H9 (cell line): ENCODE measurements around the gene SATB1. TPM values are rescaled to one million over a fixed set of nuclear protein-coding genes. Genes with fewer than 3 reads are reported as not detected.

Experiments used
- DNase-seq: peaks from one replicate; pipeline ENCODE4 v3.0.0-alpha.2; 2017
- H2AFZ ChIP-seq: one replicate; pipeline ENCODE4 v1.6.1; 2013; ENCODE audit warnings: mild to moderate bottlenecking, low read length, control low read depth, moderate library complexity
- H2AK5ac ChIP-seq: 2 replicates; pipeline ENCODE4 v1.6.1; 2013; ENCODE audit warnings: low read length, control low read depth, mixed read lengths; ENCODE audit not compliant: insufficient read length
- H2BK120ac ChIP-seq: one replicate; pipeline ENCODE4 v1.6.1; 2013; ENCODE audit warnings: low read depth, mild to moderate bottlenecking, low read length, control low read depth, inconsistent platforms; ENCODE audit not compliant: poor library complexity, severe bottlenecking
- H2BK12ac ChIP-seq: 2 replicates; pipeline ENCODE4 v1.6.1; 2013; ENCODE audit warnings: low read length, control low read depth, mixed read lengths, low read depth; ENCODE audit not compliant: insufficient read length
- H2BK15ac ChIP-seq: 2 replicates; pipeline ENCODE4 v1.6.1; 2013; ENCODE audit warnings: low read depth, low read length, control low read depth
- H2BK20ac ChIP-seq: one replicate; pipeline ENCODE4 v1.6.1; 2013; ENCODE audit warnings: low read depth, mild to moderate bottlenecking, low read length, control low read depth, inconsistent platforms; ENCODE audit not compliant: poor library complexity, severe bottlenecking
- H2BK5ac ChIP-seq: 2 replicates; pipeline ENCODE4 v1.6.1; 2013; ENCODE audit warnings: low read length, control low read depth, mixed read lengths; ENCODE audit not compliant: insufficient read length
- H3K14ac ChIP-seq: 2 replicates; pipeline ENCODE4 v1.6.1; 2013; ENCODE audit warnings: low read length, control low read depth; ENCODE audit not compliant: insufficient read depth
- H3K18ac ChIP-seq: 2 replicates; pipeline ENCODE4 v1.6.1; 2013; ENCODE audit warnings: low read depth, mild to moderate bottlenecking, mixed read lengths, low read length, control low read depth; ENCODE audit not compliant: insufficient read length
- H3K23ac ChIP-seq: 2 replicates; pipeline ENCODE4 v1.6.1; 2013; ENCODE audit warnings: low read length, control low read depth, mixed read lengths, low read depth; ENCODE audit not compliant: insufficient read length
- H3K23me2 ChIP-seq: 2 replicates; pipeline ENCODE4 v1.6.1; 2013; ENCODE audit warnings: low read depth, mild to moderate bottlenecking, mixed read lengths, low read length, control low read depth; ENCODE audit not compliant: insufficient read length, poor library complexity, severe bottlenecking
- H3K27ac ChIP-seq: 2 replicates; pipeline ENCODE4 v1.5.1; 2013; ENCODE audit warnings: low read length, control low read depth, mixed read lengths, low read depth; ENCODE audit not compliant: insufficient read length
- H3K27me3 ChIP-seq: 2 replicates; pipeline ENCODE4 v1.6.1; 2013; ENCODE audit warnings: low read length, control low read depth, inconsistent platforms; ENCODE audit not compliant: insufficient read depth
- H3K4ac ChIP-seq: 2 replicates; pipeline ENCODE4 v1.6.1; 2013; ENCODE audit warnings: low read depth, mild to moderate bottlenecking, control low read depth, inconsistent platforms, low read length, moderate library complexity
- H3K4me1 ChIP-seq: 2 replicates; pipeline ENCODE4 v1.6.1; 2013; ENCODE audit warnings: low read length, control low read depth, inconsistent platforms; ENCODE audit not compliant: insufficient read depth
- H3K4me2 ChIP-seq: 2 replicates; pipeline ENCODE4 v1.6.1; 2013; ENCODE audit warnings: low read length, control low read depth, mixed read lengths; ENCODE audit not compliant: insufficient read length, insufficient read depth
- H3K56ac ChIP-seq: 2 replicates; pipeline ENCODE4 v1.6.1; 2013; ENCODE audit warnings: low read depth, mild to moderate bottlenecking, mixed read lengths, low read length, control low read depth; ENCODE audit not compliant: insufficient read length
- H3K79me1 ChIP-seq: 2 replicates; pipeline ENCODE4 v1.6.1; 2013; ENCODE audit warnings: low read depth, mild to moderate bottlenecking, moderate library complexity, low read length, control low read depth, inconsistent platforms; ENCODE audit not compliant: insufficient read depth, poor library complexity, severe bottlenecking
- H3K79me2 ChIP-seq: 2 replicates; pipeline ENCODE4 v1.6.1; 2013; ENCODE audit warnings: low read length, control low read depth, inconsistent platforms; ENCODE audit not compliant: insufficient read depth
- H3K9ac ChIP-seq: 2 replicates; pipeline ENCODE4 v1.6.1; 2013; ENCODE audit warnings: low read length, control low read depth, mixed read lengths; ENCODE audit not compliant: insufficient read length; ENCODE audit errors: extremely low read depth
- H3K9me3 ChIP-seq: one replicate; pipeline ENCODE4 v1.6.1; 2013; ENCODE audit warnings: low read depth, low read length, inconsistent platforms; ENCODE audit not compliant: control insufficient read depth
- H3T11ph ChIP-seq: one replicate; pipeline ENCODE4 v1.6.1; 2013; ENCODE audit warnings: mild to moderate bottlenecking, low read length, control low read depth, inconsistent platforms
- H4K20me1 ChIP-seq: one replicate; pipeline ENCODE4 v1.6.1; 2013; ENCODE audit not compliant: control insufficient read depth, insufficient read length, insufficient read depth
- H4K5ac ChIP-seq: 2 replicates; pipeline ENCODE4 v1.6.1; 2013; ENCODE audit warnings: low read depth, mild to moderate bottlenecking, mixed read lengths, low read length, control low read depth; ENCODE audit not compliant: insufficient read length
- H4K8ac ChIP-seq: replicated peaks from 2 replicates; pipeline ENCODE4 v1.6.1; 2013; ENCODE audit warnings: low read length, control low read depth, mixed read lengths, low read depth; ENCODE audit not compliant: insufficient read length
- H4K91ac ChIP-seq: 2 replicates; pipeline ENCODE4 v1.6.1; 2013; ENCODE audit warnings: low read depth, mild to moderate bottlenecking, moderate library complexity, mixed read lengths, low read length, control low read depth; ENCODE audit not compliant: insufficient read length
- H3K27ac Mint-ChIP-seq, 3 experiments: 2 replicates in 2 of 3; 3 replicates in 1 of 3; pipeline ENCODE4 v1.8.0; 2020 to 2021; ENCODE audit warnings: mixed read lengths in 3 of 3, mild to moderate bottlenecking in 1 of 3, moderate library complexity in 1 of 3
- H3K27me3 Mint-ChIP-seq: 2 replicates; pipeline ENCODE4 v1.8.0; 2021; ENCODE audit warnings: low read depth, mild to moderate bottlenecking, moderate library complexity, mixed read lengths
- H3K36me3 Mint-ChIP-seq, 3 experiments: 2 replicates in 2 of 3; 3 replicates in 1 of 3; pipeline ENCODE4 v1.8.0; 2020 to 2021; ENCODE audit warnings: low read depth in 3 of 3, mixed read lengths in 3 of 3; ENCODE audit not compliant: insufficient read depth in 1 of 3
- H3K4me1 Mint-ChIP-seq, 2 experiments: 2 replicates each; pipeline ENCODE4 v1.8.0; 2020; ENCODE audit warnings: mixed read lengths in 2 of 2
- H3K4me3 Mint-ChIP-seq, 2 experiments: 2 replicates in 1 of 2; 3 replicates in 1 of 2; pipeline ENCODE4 v1.8.0; 2020 to 2021; ENCODE audit warnings: mild to moderate bottlenecking in 2 of 2, mixed read lengths in 2 of 2, moderate library complexity in 1 of 2
- H3K9me3 Mint-ChIP-seq, 2 experiments: 2 replicates in 1 of 2; 3 replicates in 1 of 2; pipeline ENCODE4 v1.8.0; 2020; ENCODE audit warnings: mild to moderate bottlenecking in 2 of 2, mixed read lengths in 2 of 2, moderate library complexity in 1 of 2
- WGBS: extraction: QIAGEN DNeasy Blood & Tissue Kit; methylation state at CpG from one replicate; pipeline ENCODE4 v1.1.7; 2013; ENCODE audit warnings: missing lambda C conversion rate, low lambda C conversion rate, mixed read lengths; ENCODE audit not compliant: insufficient read length; ENCODE audit errors: extremely low coverage; 5-methylcytosine and 5-hydroxymethylcytosine counted together
- total RNA-seq: library from RNA; stranded (reverse); gene quantifications from 2 replicates; pipeline ENCODE4 v1.2.1, GENCODE V29; 2021
- TF ChIP-seq, protein P1 (sequence below): fragments of 200-600 bp; sonication (generic); conservative IDR thresholded peaks from 3 replicates; pipeline ENCODE4 v1.8.0; 2021; ENCODE audit warnings: antibody characterized with exemption, mild to moderate bottlenecking

SATB1 gene
- total RNA-seq, 1 experiment from 2014 or later: 30.7 TPM

DNA sequence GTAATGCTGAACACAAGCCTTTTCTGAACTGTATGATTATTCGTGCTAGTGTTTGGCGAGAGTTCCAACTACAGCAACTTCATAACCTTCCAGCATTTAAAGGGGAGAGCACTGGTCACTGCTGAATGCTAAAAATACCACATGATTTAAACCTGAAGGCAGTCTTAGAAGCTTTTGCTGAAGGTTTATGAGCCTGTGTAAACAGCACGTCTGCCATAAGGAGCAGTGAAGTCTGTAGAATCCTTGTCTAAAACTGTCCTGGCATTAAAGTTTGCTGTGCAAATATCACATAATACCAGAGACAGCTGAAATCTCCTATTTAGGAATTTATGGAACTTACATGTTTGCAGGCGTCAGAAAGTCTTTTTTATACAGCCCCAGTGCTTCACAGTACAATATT, 5.9 kb downstream of the SATB1 start:
- Histone ChIP-seq H2BK5ac (no peak overlapping the region), H4K91ac (no peak overlapping the region), H2BK15ac (no peak overlapping the region), H3K23ac (no peak overlapping the region), H2AK5ac (no peak overlapping the region), H2BK12ac (no peak overlapping the region), H3K56ac (no peak overlapping the region), H3K27ac (no peak overlapping the region), H3K18ac (no peak overlapping the region), H3K9ac (no peak overlapping the region), H3K4ac (no peak overlapping the region), H3K27me3 (no peaks in the 10 kb centered on the region), H4K8ac (no peak overlapping the region), H4K5ac (no peak overlapping the region), H3K4me1 (peaks cover 2% of the 10 kb centered on the region; the same call in 1 of the 2 replicates), H2AFZ (no peak overlapping the region), H3T11ph (no peak overlapping the region), H3K79me2 (peaks cover 1% of the 10 kb centered on the region; the same call in 1 of the 2 replicates), H3K9me3 (no peaks in the 10 kb centered on the region), H4K20me1 (no peaks in the 10 kb centered on the region), H3K23me2 (peaks cover 7% of the 10 kb centered on the region), H3K14ac (no peak overlapping the region), H3K79me1 (no peaks in the 10 kb centered on the region), H2BK120ac (no peak overlapping the region), H2BK20ac (no peak overlapping the region), H3K4me2 (no peak overlapping the region)
- Mint-ChIP-seq H3K27ac (no peak overlapping the region), H3K9me3 (no peaks in the 10 kb centered on the region), H3K4me3 (no peak overlapping the region), H3K27me3 (no peaks in the 10 kb centered on the region), H3K36me3 (peaks cover 0 to 38% (median 32%) of the 10 kb centered on the region in 3 experiments; a peak in 5 of 7 replicates), H3K4me1 (peaks cover 15% of the 10 kb centered on the region in 2 experiments)
- no peak for DNase-seq
- WGBS: no CpG with 5 or more reads among the region's 4 CpGs
- TF ChIP-seq, protein P1, sequence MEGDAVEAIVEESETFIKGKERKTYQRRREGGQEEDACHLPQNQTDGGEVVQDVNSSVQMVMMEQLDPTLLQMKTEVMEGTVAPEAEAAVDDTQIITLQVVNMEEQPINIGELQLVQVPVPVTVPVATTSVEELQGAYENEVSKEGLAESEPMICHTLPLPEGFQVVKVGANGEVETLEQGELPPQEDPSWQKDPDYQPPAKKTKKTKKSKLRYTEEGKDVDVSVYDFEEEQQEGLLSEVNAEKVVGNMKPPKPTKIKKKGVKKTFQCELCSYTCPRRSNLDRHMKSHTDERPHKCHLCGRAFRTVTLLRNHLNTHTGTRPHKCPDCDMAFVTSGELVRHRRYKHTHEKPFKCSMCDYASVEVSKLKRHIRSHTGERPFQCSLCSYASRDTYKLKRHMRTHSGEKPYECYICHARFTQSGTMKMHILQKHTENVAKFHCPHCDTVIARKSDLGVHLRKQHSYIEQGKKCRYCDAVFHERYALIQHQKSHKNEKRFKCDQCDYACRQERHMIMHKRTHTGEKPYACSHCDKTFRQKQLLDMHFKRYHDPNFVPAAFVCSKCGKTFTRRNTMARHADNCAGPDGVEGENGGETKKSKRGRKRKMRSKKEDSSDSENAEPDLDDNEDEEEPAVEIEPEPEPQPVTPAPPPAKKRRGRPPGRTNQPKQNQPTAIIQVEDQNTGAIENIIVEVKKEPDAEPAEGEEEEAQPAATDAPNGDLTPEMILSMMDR: no peak
